ENCODE results near the gene FRMD1.

The FRMD1 gene

DNA sequence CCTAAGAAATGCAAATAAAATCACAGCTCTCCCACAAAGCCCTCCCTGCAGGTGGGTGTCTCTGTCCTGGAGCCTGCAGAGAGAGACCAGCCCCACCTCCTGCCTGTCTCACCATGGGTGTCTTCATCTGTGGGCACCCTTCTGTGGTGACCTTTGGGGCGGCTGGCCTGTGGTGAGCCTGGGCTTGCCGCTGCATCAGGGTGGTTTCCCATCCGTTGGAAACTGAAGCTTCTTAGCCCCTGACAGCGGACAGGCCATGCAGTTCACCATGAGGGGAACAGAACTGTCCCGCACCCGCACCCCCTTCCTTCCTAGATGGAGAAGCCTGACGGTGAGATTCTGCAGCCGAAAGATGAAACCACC, 42.3 kb upstream of the FRMD1 start:
- Histone ChIP-seq H3K9me3 (no peaks in the 10 kb centered on the region), H3K27me3 (no peaks in the 10 kb centered on the region), H3K36me3 (no peaks in the 10 kb centered on the region), H3K4me1 (ENCODE audit: control insufficient read depth in 1 of 2, insufficient read depth in 1 of 2, low read depth in 1 of 2, low read length in 1 of 2) (no peaks in the 10 kb centered on the region), H3K27ac (no peak overlapping the region), H3K4me3 (ENCODE audit: low read depth in 1 of 2, low read length in 1 of 2) (no peak overlapping the region)
- TF ChIP-seq, protein P1, sequence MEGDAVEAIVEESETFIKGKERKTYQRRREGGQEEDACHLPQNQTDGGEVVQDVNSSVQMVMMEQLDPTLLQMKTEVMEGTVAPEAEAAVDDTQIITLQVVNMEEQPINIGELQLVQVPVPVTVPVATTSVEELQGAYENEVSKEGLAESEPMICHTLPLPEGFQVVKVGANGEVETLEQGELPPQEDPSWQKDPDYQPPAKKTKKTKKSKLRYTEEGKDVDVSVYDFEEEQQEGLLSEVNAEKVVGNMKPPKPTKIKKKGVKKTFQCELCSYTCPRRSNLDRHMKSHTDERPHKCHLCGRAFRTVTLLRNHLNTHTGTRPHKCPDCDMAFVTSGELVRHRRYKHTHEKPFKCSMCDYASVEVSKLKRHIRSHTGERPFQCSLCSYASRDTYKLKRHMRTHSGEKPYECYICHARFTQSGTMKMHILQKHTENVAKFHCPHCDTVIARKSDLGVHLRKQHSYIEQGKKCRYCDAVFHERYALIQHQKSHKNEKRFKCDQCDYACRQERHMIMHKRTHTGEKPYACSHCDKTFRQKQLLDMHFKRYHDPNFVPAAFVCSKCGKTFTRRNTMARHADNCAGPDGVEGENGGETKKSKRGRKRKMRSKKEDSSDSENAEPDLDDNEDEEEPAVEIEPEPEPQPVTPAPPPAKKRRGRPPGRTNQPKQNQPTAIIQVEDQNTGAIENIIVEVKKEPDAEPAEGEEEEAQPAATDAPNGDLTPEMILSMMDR (IDR thresholded peaks at IDR 0.05), result no peak

DNA sequence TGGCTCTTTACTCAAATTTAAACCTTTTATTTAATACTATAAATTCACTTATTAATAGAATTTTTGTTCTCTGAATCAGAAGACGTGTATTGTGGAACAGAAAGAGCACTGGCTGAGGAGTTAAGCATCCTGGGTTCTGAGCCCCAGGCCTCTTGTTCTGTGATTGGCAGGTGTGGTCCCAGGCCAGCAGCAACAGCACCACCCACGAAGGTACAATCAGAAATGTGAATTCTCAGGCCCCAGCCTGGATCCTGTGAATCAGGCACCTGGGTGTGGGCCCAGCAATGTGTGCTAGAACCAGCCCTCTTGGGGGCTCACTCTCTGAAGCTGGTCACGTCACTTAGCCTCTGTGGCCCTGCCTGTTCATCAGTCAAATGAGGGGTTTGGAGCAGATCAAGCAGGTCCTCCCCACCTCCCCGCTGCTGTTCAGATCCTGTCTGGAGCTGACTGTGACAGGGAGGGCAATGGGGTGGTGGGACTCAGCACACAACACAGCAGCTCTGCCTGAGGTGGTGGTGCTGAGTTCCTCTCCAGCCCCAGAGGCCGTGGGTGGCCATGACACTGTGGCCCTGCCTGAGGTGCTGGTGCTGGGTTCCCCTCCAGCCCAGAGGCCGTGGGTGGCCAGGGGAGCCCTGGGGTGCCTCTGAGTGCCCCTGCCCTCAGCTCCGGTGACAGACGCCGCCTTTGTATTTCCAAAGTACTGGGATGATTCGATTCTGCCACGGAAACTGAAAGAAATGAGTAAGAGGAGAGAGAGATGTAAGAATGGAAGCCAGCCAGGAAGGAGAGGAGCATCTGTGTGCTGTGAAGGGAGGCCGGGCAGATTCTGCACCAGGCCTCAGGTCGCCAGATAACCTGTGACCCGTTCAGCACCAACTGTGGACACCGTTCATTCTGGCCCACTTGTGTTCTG, 41.6 kb upstream of the FRMD1 start:
- Histone ChIP-seq H3K27ac (no peak overlapping the region), H3K4me1 (ENCODE audit: control insufficient read depth in 1 of 2, insufficient read depth in 1 of 2, low read depth in 1 of 2, low read length in 1 of 2) (no peaks in the 10 kb centered on the region), H3K36me3 (no peaks in the 10 kb centered on the region), H3K4me3 (ENCODE audit: low read depth in 1 of 2, low read length in 1 of 2) (no peak overlapping the region), H3K27me3 (no peaks in the 10 kb centered on the region), H3K9me3 (no peaks in the 10 kb centered on the region)
- TF ChIP-seq, protein P1 (IDR thresholded peaks at IDR 0.05), result no peak

DNA sequence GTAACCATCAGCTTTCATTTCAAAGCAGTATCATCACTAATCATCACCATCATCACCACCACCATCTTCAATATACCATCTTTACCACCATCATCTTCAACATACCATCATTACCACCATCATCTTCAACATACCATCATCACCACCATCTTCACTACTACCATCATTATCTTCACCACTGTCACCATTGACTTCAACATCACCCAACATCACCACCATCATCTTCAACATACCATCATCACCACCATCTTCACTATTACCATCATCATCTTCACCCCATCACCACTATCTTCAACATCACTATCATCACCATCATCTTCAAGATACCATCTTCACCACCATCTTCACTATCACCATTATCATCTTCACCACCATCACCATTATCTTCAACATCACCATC, 40.5 kb upstream of the FRMD1 start:
- no peaks in the 10 kb centered on the region for H3K36me3 ChIP-seq
- no peaks in the 10 kb centered on the region for H3K4me1 ChIP-seq (ENCODE audit: control insufficient read depth in 1 of 2, insufficient read depth in 1 of 2, low read depth in 1 of 2, low read length in 1 of 2)
- H3K9me3 ChIP-seq, result no peaks in the 10 kb centered on the region
- no peaks in the 10 kb centered on the region for H3K27me3 ChIP-seq
- no peak overlapping the region for H3K27ac ChIP-seq
- TF ChIP-seq, protein P1 (IDR thresholded peaks at IDR 0.05), result no peak
- H3K4me3 ChIP-seq (ENCODE audit: low read depth in 1 of 2, low read length in 1 of 2), result no peak overlapping the region

DNA sequence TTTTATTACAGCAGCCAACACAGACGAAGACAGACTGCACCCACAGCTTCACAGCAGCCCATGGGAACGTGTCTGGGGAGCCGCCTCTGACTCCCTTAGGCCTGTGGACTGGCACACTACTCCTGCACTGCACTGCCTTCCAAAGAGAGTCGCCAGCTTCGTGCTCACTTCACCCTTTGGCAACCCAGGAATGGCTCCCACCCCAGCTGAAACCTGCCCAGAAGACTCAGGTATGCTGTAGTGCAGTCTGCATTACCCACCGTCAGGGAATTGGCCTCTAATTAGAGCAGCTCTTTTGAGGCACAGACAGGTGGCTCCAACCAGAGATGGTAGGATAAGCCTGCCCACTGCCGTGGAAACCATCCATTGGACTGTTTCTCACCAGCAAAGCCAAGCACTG, 39.9 kb upstream of the FRMD1 start:
- TF ChIP-seq, protein P1 (IDR thresholded peaks at IDR 0.05), result no peak
- H3K36me3 ChIP-seq, result no peaks in the 10 kb centered on the region
- H3K9me3 ChIP-seq, result no peaks in the 10 kb centered on the region
- no peaks in the 10 kb centered on the region for H3K4me1 ChIP-seq (ENCODE audit: control insufficient read depth in 1 of 2, insufficient read depth in 1 of 2, low read depth in 1 of 2, low read length in 1 of 2)
- H3K27me3 ChIP-seq, result no peaks in the 10 kb centered on the region
- H3K4me3 ChIP-seq (ENCODE audit: low read depth in 1 of 2, low read length in 1 of 2), result no peak overlapping the region
- H3K27ac ChIP-seq, result no peak overlapping the region

DNA sequence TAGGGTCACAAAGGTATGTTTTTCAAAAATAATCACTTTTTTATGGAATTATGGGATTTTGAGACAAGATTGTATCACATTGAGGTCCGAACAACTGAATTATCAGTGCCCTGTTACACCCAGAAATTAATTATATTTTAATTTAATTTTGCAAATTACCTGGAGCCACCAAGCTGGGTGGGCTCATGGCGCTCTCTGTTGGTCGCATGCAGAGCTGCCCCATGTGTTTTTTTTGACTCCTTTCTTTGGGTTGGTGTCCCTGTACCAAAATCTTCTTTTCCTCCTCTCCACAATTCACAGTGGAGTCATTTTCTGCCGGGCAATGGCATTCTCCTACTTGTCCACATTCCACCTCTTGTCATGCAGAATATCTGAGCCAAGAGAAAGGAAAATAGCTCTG, 38.9 kb upstream of the FRMD1 start:
- Histone ChIP-seq H3K4me1 (ENCODE audit: control insufficient read depth in 1 of 2, insufficient read depth in 1 of 2, low read depth in 1 of 2, low read length in 1 of 2) (no peaks in the 10 kb centered on the region), H3K27ac (no peak overlapping the region), H3K27me3 (no peaks in the 10 kb centered on the region), H3K4me3 (ENCODE audit: low read depth in 1 of 2, low read length in 1 of 2) (no peak overlapping the region), H3K36me3 (no peaks in the 10 kb centered on the region), H3K9me3 (no peaks in the 10 kb centered on the region)
- TF ChIP-seq, protein P1 (IDR thresholded peaks at IDR 0.05), result no peak

All from neutrophil (primary cell).